ENCODE measurements around the gene OR11H6.
"Not testable (repeated sequence)": the region's sequence is repeated elsewhere in the genome, so short reads cannot be mapped to it uniquely, and the experiment has no call there.

The OR11H6 gene

GRCh38 chr14:20264361-20264760 lies 40.9 kb downstream of the OR11H6 start:
- not testable (repeated sequence) for DNase-seq (ENCODE audit: low spot score)

- DNase-seq (ENCODE audit: low spot score), result no peak
These were observed 50.6 kb downstream of the OR11H6 start for GRCh38 chr14:20274062-20274461.
